Aorta (tissue), 5 donors: ENCODE measurements around the gene MACROD2. TPM values are rescaled to one million over a fixed set of nuclear protein-coding genes. Genes with fewer than 3 reads are reported as not detected.

ENCODE experiments used
- ATAC-seq: fragments of 200-7000 bp; cut with Tn5 transposase; one replicate; pipeline ENCODE4 v1.9.1; 2022; ENCODE audit warnings: moderate library complexity; ENCODE audit not compliant: low FRiP score
- DNase-seq, 2 donors: peaks; one replicate each; pipeline ENCODE4 v3.0.0-alpha.2; 2020
- H3K27ac ChIP-seq, 2 donors: one replicate each; pipeline ENCODE4 v1.5.1; 2013; ENCODE audit warnings: low read length in 2 of 2, mild to moderate bottlenecking in 2 of 2, moderate library complexity in 2 of 2, control low read depth in 1 of 2, inconsistent platforms in 1 of 2, low read depth in 1 of 2
- H3K27me3 ChIP-seq, 2 donors: one replicate each; pipeline ENCODE4 v1.6.1; 2013; ENCODE audit warnings: control low read depth in 1 of 2, low read length in 1 of 2, mild to moderate bottlenecking in 1 of 2, moderate library complexity in 1 of 2; ENCODE audit not compliant: insufficient read depth in 2 of 2, control insufficient read depth in 1 of 2
- H3K36me3 ChIP-seq, 2 donors: one replicate each; pipeline ENCODE4 v1.6.1; 2013; ENCODE audit warnings: control low read depth in 1 of 2, low read length in 1 of 2, mild to moderate bottlenecking in 1 of 2; ENCODE audit not compliant: insufficient read depth in 2 of 2, control insufficient read depth in 1 of 2
- H3K4me1 ChIP-seq, 2 donors: one replicate each; pipeline ENCODE4 v1.6.1; 2013; ENCODE audit warnings: low read length in 2 of 2, control low read depth in 1 of 2, mild to moderate bottlenecking in 1 of 2, moderate library complexity in 1 of 2; ENCODE audit not compliant: insufficient read depth in 2 of 2, control insufficient read depth in 1 of 2
- H3K4me3 ChIP-seq, 2 donors: one replicate each; pipeline ENCODE4 v1.5.1; 2013; ENCODE audit warnings: low read length in 2 of 2, control low read depth in 1 of 2, mild to moderate bottlenecking in 1 of 2
- H3K9me3 ChIP-seq: one replicate; pipeline ENCODE4 v1.6.1; 2013; ENCODE audit warnings: mild to moderate bottlenecking, low read length; ENCODE audit not compliant: control insufficient read depth
- WGBS, 2 donors: extraction: QIAGEN DNeasy Blood & Tissue Kit; methylation state at CpG; one replicate each; pipeline ENCODE4 v1.1.7; 2013; 5-methylcytosine and 5-hydroxymethylcytosine counted together
- intact Hi-C, 2 donors: fragments of 100-400 bp; cut with DNase I; formaldehyde crosslinking; loops; one replicate each; pipeline versions ENCODE4 v1.14.2 to v1.15.0; 2022
- polyA plus RNA-seq, 2 donors: library from polyadenylated mRNA; stranded (reverse); fragments of 200-250 nt; gene quantifications; one replicate each; pipeline ENCODE4 v1.2.3, GENCODE V29; 2013
- total RNA-seq, 2 donors: library from RNA; stranded (reverse); fragmentation: NEBNext Ultra II Directional; extraction: Animal tissue kit (Norgen Biotek cat#: 25700); gene quantifications; one replicate each; pipeline ENCODE4 v1.2.1, GENCODE V29; 2021
- donor health status: healthy with polysubstance abuse.
- donor health status: Bipolar disorder and iron deficiency.
- donor health status: DM: no; HTN: no; CAD: no.
- donor health status: DM: no; HTN: no; CAD: no.
- donor health status: DM: yes; HTN: yes; CAD: no.

MACROD2 gene
- total and polyA plus RNA-seq, 4 donors, result 0.90 to 11.2 (median 4.8) TPM

- ATAC-seq, result no peak
- 53 to 56% methylated on average over 4 of the region's 4 CpGs for WGBS, 2 donors
- intact Hi-C loops, result no loop called here
Measured at GRCh38 chr20:14580418-14581074, 585.2 kb downstream of the MACROD2 start.

GRCh38 chr20:14581731-14582130 lies 586.4 kb downstream of the MACROD2 start:
- Histone ChIP-seq H3K9me3 (no peaks in the 10 kb centered on the region), H3K4me1 (no peaks in the 10 kb centered on the region), H3K4me3 (no peak overlapping the region), H3K27me3 (no peaks in the 10 kb centered on the region), H3K36me3 (no peaks in the 10 kb centered on the region), H3K27ac (no peak overlapping the region)
- DNase-seq (no peak), ATAC-seq (no peak)
- intact Hi-C loops, result no loop called here
- WGBS, 2 donors, result 86 to 88% methylated on average over 3 of the region's 3 CpGs

More at GRCh38 chr20:14580418-14581074, 585.2 kb downstream of the MACROD2 start:
- DNase-seq, result no peak
- H3K36me3 ChIP-seq, result no peaks in the 10 kb centered on the region
- H3K4me3 ChIP-seq, result no peak overlapping the region
- H3K27me3 ChIP-seq, result no peaks in the 10 kb centered on the region
- no peaks in the 10 kb centered on the region for H3K9me3 ChIP-seq
- H3K4me1 ChIP-seq, result no peaks in the 10 kb centered on the region
- no peak overlapping the region for H3K27ac ChIP-seq

GRCh38 chr20:14582855-14583254 lies 587.5 kb downstream of the MACROD2 start:
- DNase-seq (no peak), ATAC-seq (no peak)
- intact Hi-C loops, result no loop called here
- WGBS, 2 donors, result 56 to 60% methylated on average over 3 of the region's 3 CpGs
- no peaks in the 10 kb centered on the region for H3K4me1 ChIP-seq
- no peaks in the 10 kb centered on the region for H3K27me3 ChIP-seq
- H3K36me3 ChIP-seq, result no peaks in the 10 kb centered on the region
- no peak overlapping the region for H3K4me3 ChIP-seq
- no peaks in the 10 kb centered on the region for H3K9me3 ChIP-seq
- no peak overlapping the region for H3K27ac ChIP-seq

GRCh38 chr20:14583413-14583812 lies 588.1 kb downstream of the MACROD2 start:
- intact Hi-C loops, result no loop called here
- ATAC-seq, result no peak

GRCh38 chr20:14589383-14589782 lies 594.1 kb downstream of the MACROD2 start:
- WGBS, 2 donors, result 80 to 82% methylated on average over 2 of the region's 2 CpGs
- no peak overlapping the region for H3K4me3 ChIP-seq
- H3K36me3 ChIP-seq, result no peaks in the 10 kb centered on the region
- intact Hi-C loops, result no loop called here
- ATAC-seq (no peak), DNase-seq (no peak)
- H3K4me1 ChIP-seq, result no peaks in the 10 kb centered on the region
- H3K27ac ChIP-seq, result no peak overlapping the region
- H3K9me3 ChIP-seq, result no peaks in the 10 kb centered on the region
- no peaks in the 10 kb centered on the region for H3K27me3 ChIP-seq

More at GRCh38 chr20:14583413-14583812, 588.1 kb downstream of the MACROD2 start:
- Histone ChIP-seq H3K4me1 (no peaks in the 10 kb centered on the region), H3K4me3 (no peak overlapping the region), H3K9me3 (no peaks in the 10 kb centered on the region), H3K27ac (no peak overlapping the region), H3K27me3 (no peaks in the 10 kb centered on the region), H3K36me3 (no peaks in the 10 kb centered on the region)
- DNase-seq, result no peak
- 93 to 96% methylated on average over 1 of the region's 1 CpG for WGBS, 2 donors

- no peaks in the 10 kb centered on the region for H3K36me3 ChIP-seq
- no peaks in the 10 kb centered on the region for H3K4me1 ChIP-seq
- peaks cover 2% of the 10 kb centered on the region for H3K9me3 ChIP-seq
- WGBS, 2 donors, result 52 to 53% methylated on average over 8 of the region's 8 CpGs
- no peaks in the 10 kb centered on the region for H3K27me3 ChIP-seq
- ATAC-seq (no peak), DNase-seq (no peak)
- intact Hi-C loops, result no loop called here
- H3K27ac ChIP-seq, result no peak overlapping the region
- H3K4me3 ChIP-seq, result no peak overlapping the region
Measured at GRCh38 chr20:14595051-14595450, 599.7 kb downstream of the MACROD2 start.

- ATAC-seq (no peak), DNase-seq (no peak)
- Histone ChIP-seq H3K4me3 (no peak overlapping the region), H3K4me1 (no peaks in the 10 kb centered on the region), H3K36me3 (no peaks in the 10 kb centered on the region), H3K9me3 (peaks cover 2% of the 10 kb centered on the region), H3K27me3 (no peaks in the 10 kb centered on the region), H3K27ac (no peak overlapping the region)
- intact Hi-C loops, result no loop called here
Measured at GRCh38 chr20:14597206-14597715, 601.9 kb downstream of the MACROD2 start.

GRCh38 chr20:14599613-14600012 lies 604.3 kb downstream of the MACROD2 start:
- Histone ChIP-seq H3K36me3 (no peaks in the 10 kb centered on the region), H3K27ac (no peak overlapping the region), H3K4me3 (no peak overlapping the region), H3K27me3 (no peaks in the 10 kb centered on the region), H3K4me1 (no peaks in the 10 kb centered on the region), H3K9me3 (peaks cover 2% of the 10 kb centered on the region)
- 91 to 97% methylated on average over 3 of the region's 3 CpGs for WGBS, 2 donors
- no peak for ATAC-seq
- DNase-seq, result no peak
- intact Hi-C loops, result no loop called here

GRCh38 chr20:14600527-14600926 lies 605.2 kb downstream of the MACROD2 start:
- 57 to 65% methylated on average over 2 of the region's 2 CpGs for WGBS, 2 donors
- Histone ChIP-seq H3K36me3 (no peaks in the 10 kb centered on the region), H3K4me3 (no peak overlapping the region), H3K27me3 (no peaks in the 10 kb centered on the region), H3K4me1 (no peaks in the 10 kb centered on the region), H3K9me3 (no peaks in the 10 kb centered on the region), H3K27ac (no peak overlapping the region)
- intact Hi-C loops, result no loop called here
- ATAC-seq, result no peak
- DNase-seq, result no peak
